Measurements from ENCODE around the gene COCH. TPM values are rescaled to one million over a fixed set of nuclear protein-coding genes. Genes with fewer than 3 reads are reported as not detected.
"Not testable (repeated sequence)": the region's sequence is repeated elsewhere in the genome, so short reads cannot be mapped to it uniquely, and the experiment has no call there.

COCH gene
- total RNA-seq, 2 experiments from 2014 or later = not detected

GRCh38 chr14:30921788-30922187 lies 47.4 kb downstream of the COCH start:
- ChIA-PET CTCF (interaction anchor here (1.1 kb wide), 1 partner anchor 10 kb away, joined by 3 read pairs; no protein-coding TSS in a partner anchor), POLR2A (no interaction called here)
- Histone ChIP-seq H3K27ac (ENCODE audit: low read depth in 1 of 2, low read length in 2 of 2) (no peak overlapping the region), H3K9me3 (ENCODE audit: control insufficient read depth in 1 of 2, insufficient read depth in 1 of 2, low read length in 2 of 2) (no peaks in the 10 kb centered on the region), H3K4me3 (ENCODE audit: low read length) (no peak overlapping the region), H3K27me3 (ENCODE audit: control insufficient read depth in 1 of 2, insufficient read depth in 2 of 2, low read length in 2 of 2) (no peaks in the 10 kb centered on the region), H3K4me1 (ENCODE audit: insufficient read depth, low read length) (no peaks in the 10 kb centered on the region), H3K36me3 (ENCODE audit: insufficient read depth, low read length) (peaks cover 10% of the 10 kb centered on the region)
- Mint-ChIP-seq H3K4me1 (ENCODE audit: low read depth) (no peaks in the 10 kb centered on the region), H3K36me3 (ENCODE audit: low read depth) (peaks cover 42% of the 10 kb centered on the region), H3K4me3 (no peak overlapping the region), H3K27ac (no peak overlapping the region), H3K27me3 (no peaks in the 10 kb centered on the region), H3K9me3 (no peaks in the 10 kb centered on the region)
- DNase-seq (no peak), ATAC-seq (ENCODE audit: poor library complexity) (no peak)
- TF ChIP-seq CTCF (IDR thresholded peaks at IDR 0.05) = no peak
- intact Hi-C loops (cut with DNase I, micrococcal nuclease) = no loop called here

GRCh38 chr14:30925254-30925653 lies 50.9 kb downstream of the COCH start:
- no peak overlapping the region for H3K4me3 Mint-ChIP-seq
- no peak for ATAC-seq (ENCODE audit: poor library complexity)
- H3K36me3 Mint-ChIP-seq (ENCODE audit: low read depth) = peaks cover 37% of the 10 kb centered on the region
- DNase-seq = no peak
- Histone ChIP-seq H3K27ac (ENCODE audit: low read depth in 1 of 2, low read length in 2 of 2) (no peak overlapping the region), H3K27me3 (ENCODE audit: control insufficient read depth in 1 of 2, insufficient read depth in 2 of 2, low read length in 2 of 2) (no peaks in the 10 kb centered on the region), H3K4me3 (ENCODE audit: low read length) (no peak overlapping the region), H3K9me3 (ENCODE audit: control insufficient read depth in 1 of 2, insufficient read depth in 1 of 2, low read length in 2 of 2) (no peaks in the 10 kb centered on the region), H3K4me1 (ENCODE audit: insufficient read depth, low read length) (no peaks in the 10 kb centered on the region), H3K36me3 (ENCODE audit: insufficient read depth, low read length) (peaks cover 10% of the 10 kb centered on the region)
- intact Hi-C loops (cut with DNase I, micrococcal nuclease) = no loop called here
- TF ChIP-seq CTCF (IDR thresholded peaks at IDR 0.05) = no peak
- H3K9me3 Mint-ChIP-seq = no peaks in the 10 kb centered on the region
- H3K27ac Mint-ChIP-seq = no peak overlapping the region
- ChIA-PET POLR2A (no interaction called here), CTCF (no interaction called here)
- H3K27me3 Mint-ChIP-seq = no peaks in the 10 kb centered on the region
- H3K4me1 Mint-ChIP-seq (ENCODE audit: low read depth) = no peaks in the 10 kb centered on the region

GRCh38 chr14:30928462-30928861 lies 54.1 kb downstream of the COCH start:
- Histone ChIP-seq H3K9me3 (ENCODE audit: control insufficient read depth in 1 of 2, insufficient read depth in 1 of 2, low read length in 2 of 2) (no peaks in the 10 kb centered on the region), H3K27ac (ENCODE audit: low read depth in 1 of 2, low read length in 2 of 2) (no peak overlapping the region), H3K27me3 (ENCODE audit: control insufficient read depth in 1 of 2, insufficient read depth in 2 of 2, low read length in 2 of 2) (no peaks in the 10 kb centered on the region), H3K4me3 (ENCODE audit: low read length) (no peak overlapping the region), H3K36me3 (ENCODE audit: insufficient read depth, low read length) (peaks cover 10% of the 10 kb centered on the region), H3K4me1 (ENCODE audit: insufficient read depth, low read length) (no peaks in the 10 kb centered on the region)
- Mint-ChIP-seq H3K27ac (no peak overlapping the region), H3K4me3 (no peak overlapping the region), H3K9me3 (no peaks in the 10 kb centered on the region), H3K27me3 (no peaks in the 10 kb centered on the region), H3K4me1 (ENCODE audit: low read depth) (no peaks in the 10 kb centered on the region), H3K36me3 (ENCODE audit: low read depth) (peaks cover 37% of the 10 kb centered on the region)
- ChIA-PET POLR2A (no interaction called here), CTCF (no interaction called here)
- ATAC-seq (ENCODE audit: poor library complexity) = no peak
- no peak for DNase-seq
- TF ChIP-seq CTCF (IDR thresholded peaks at IDR 0.05) = no peak
- intact Hi-C loops (cut with DNase I, micrococcal nuclease) = no loop called here

- H3K4me3 Mint-ChIP-seq; CTCF ChIA-PET; H3K4me1 ChIP-seq (ENCODE audit: insufficient read depth, low read length); H3K4me3 ChIP-seq (ENCODE audit: low read length); H3K9me3 ChIP-seq (ENCODE audit: control insufficient read depth in 1 of 2, insufficient read depth in 1 of 2, low read length in 2 of 2); ATAC-seq (ENCODE audit: poor library complexity); H3K27me3 ChIP-seq (ENCODE audit: control insufficient read depth in 1 of 2, insufficient read depth in 2 of 2, low read length in 2 of 2); H3K27me3 Mint-ChIP-seq; DNase-seq; H3K4me1 Mint-ChIP-seq (ENCODE audit: low read depth); intact Hi-C loops (cut with DNase I, micrococcal nuclease); H3K27ac ChIP-seq (ENCODE audit: low read depth in 1 of 2, low read length in 2 of 2); H3K9me3 Mint-ChIP-seq; H3K27ac Mint-ChIP-seq: not testable (repeated sequence)
- POLR2A ChIA-PET = interaction anchor here (1.5 kb wide), 1 partner anchor 11 kb away, joined by 3 read pairs; no protein-coding TSS in a partner anchor
- peaks cover 67% of the 10 kb centered on the region for H3K36me3 Mint-ChIP-seq (ENCODE audit: low read depth)
- peaks cover 28% of the 10 kb centered on the region for H3K36me3 ChIP-seq (ENCODE audit: insufficient read depth, low read length)
These were observed 59.6 kb downstream of the COCH start for GRCh38 chr14:30933937-30934336.
